ENCODE measurements around the gene PIEZO1. TPM values are rescaled to one million over a fixed set of nuclear protein-coding genes. Genes with fewer than 3 reads are reported as not detected.

Gene PIEZO1
- polyA plus RNA-seq, 1 of the 3 experiments (the other 2 are of a cell fraction), result 184 TPM

- Histone ChIP-seq H3K4me3 (ENCODE audit: low read depth in 2 of 2, low read length in 1 of 2) (no peak overlapping the region), H4K20me1 (ENCODE audit: insufficient read depth) (peaks cover 96% of the 10 kb centered on the region), H3K9me3 (no peaks in the 10 kb centered on the region), H2AFZ (ENCODE audit: low read depth) (no peak overlapping the region), H3F3A (replicated peaks; ENCODE audit: insufficient read depth) (peaks cover 20% of the 10 kb centered on the region), H3K79me2 (ENCODE audit: insufficient read depth) (peaks cover 99% of the 10 kb centered on the region), H3K4me2 (no peak overlapping the region), H3K36me3 (replicated peaks in 1 of 2; ENCODE audit: control insufficient read depth in 1 of 2, insufficient read depth in 2 of 2, low read length in 1 of 2) (no peaks in the 10 kb centered on the region), H3K27ac (ENCODE audit: low read depth in 2 of 2, low read length in 1 of 2) (no peak overlapping the region), H3K27me3 (ENCODE audit: insufficient read depth) (no peaks in the 10 kb centered on the region), H3K9me2 (no peaks in the 10 kb centered on the region), H3K4me1 (ENCODE audit: control insufficient read depth in 1 of 2, insufficient read depth in 2 of 2, low read depth in 1 of 2, low read length in 1 of 2) (peaks cover 4 to 45% of the 10 kb centered on the region in 2 experiments; a peak in 3 of 4 replicates), H3K9ac (no peak overlapping the region)
- ChIA-PET CTCF (no interaction called here), POLR2A (no interaction called here)
- WGBS (ENCODE audit: low lambda C conversion rate), result 91% methylated on average over 25 of the region's 34 CpGs
- no peak for DNase-seq
- no peak for TF ChIP-seq NFIC (IDR thresholded peaks at IDR 0.05; ENCODE audit: borderline replicate concordance)
- no peak for TF ChIP-seq GABPA (IDR thresholded peaks at IDR 0.05; ENCODE audit: low read depth)
- TF ChIP-seq YY1 (IDR thresholded peaks at IDR 0.05; ENCODE audit: low read depth), result no peak
- TF ChIP-seq ZBTB33 (IDR thresholded peaks at IDR 0.05; ENCODE audit: borderline replicate concordance, low read depth), result no peak
- TF ChIP-seq IRF3 (IDR thresholded peaks at IDR 0.05; ENCODE audit: low read depth, low read length), result no peak
- no peak for TF ChIP-seq FOSL2 (IDR thresholded peaks at IDR 0.05; ENCODE audit: borderline replicate concordance, low read depth)
- TF ChIP-seq RFX5 (IDR thresholded peaks at IDR 0.05; ENCODE audit: low read length), result no peak
- TF ChIP-seq TCF12 (IDR thresholded peaks at IDR 0.05), result no peak
- TF ChIP-seq FOXJ3 (CRISPR knock-in tag; IDR thresholded peaks at IDR 0.05), result no peak
- TF ChIP-seq POLR2AphosphoS5 (IDR thresholded peaks at IDR 0.05; ENCODE audit: low read depth, low read length), result no peak
- no peak for TF ChIP-seq GATA2 (CRISPR knock-in tag; IDR thresholded peaks at IDR 0.05)
- no peak for TF ChIP-seq USF2 (IDR thresholded peaks at IDR 0.05; ENCODE audit: borderline replicate concordance, low read depth, low read length)
- TF ChIP-seq RAD21 (IDR thresholded peaks at IDR 0.05; ENCODE audit: low read length), result no peak
- no peak for TF ChIP-seq FOXM1 (IDR thresholded peaks at IDR 0.05; ENCODE audit: low read depth)
- no peak for TF ChIP-seq TAF1 (IDR thresholded peaks at IDR 0.05; ENCODE audit: borderline replicate concordance, low read depth, low read length)
- TF ChIP-seq RCOR1 (IDR thresholded peaks at IDR 0.05; ENCODE audit: low read length), result no peak
Measured at GRCh38 chr16:88777471-88778270, 7.3 kb downstream of the PIEZO1 start.

Measured in SK-N-SH (cell line).